ENCODE results near the gene FARP1.

FARP1 gene

DNA sequence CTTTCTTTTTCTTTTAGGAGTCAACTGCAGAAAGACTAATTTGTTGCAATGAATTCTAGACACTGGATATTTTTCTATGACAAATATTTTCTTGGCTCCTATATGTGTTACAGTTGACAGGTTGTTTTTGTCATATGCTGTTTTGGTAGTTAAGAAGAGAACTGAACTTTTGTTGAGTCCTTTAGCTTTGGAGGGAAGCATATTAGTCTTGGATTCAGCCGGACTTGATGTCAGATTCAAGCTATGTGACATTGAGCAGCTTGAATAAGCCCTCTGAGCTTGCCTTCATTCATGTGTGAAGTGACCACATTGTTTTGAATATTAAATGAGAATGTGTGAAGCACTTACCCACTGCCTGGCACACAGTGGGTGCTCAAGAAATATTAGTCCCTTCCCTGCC lies 216.0 kb downstream of the FARP1 start:
- no peaks in the 10 kb centered on the region for H3K79me2 ChIP-seq (ENCODE audit: insufficient read depth, low read depth)
- no peaks in the 10 kb centered on the region for H3K36me3 ChIP-seq (ENCODE audit: insufficient read depth)
- no peak overlapping the region for H3K4me3 ChIP-seq (IDR thresholded peaks at IDR 0.05; ENCODE audit: insufficient read depth, low read depth, low read length)
- no peak overlapping the region for H2AFZ ChIP-seq (ENCODE audit: low read depth)
- TF ChIP-seq, protein P1, sequence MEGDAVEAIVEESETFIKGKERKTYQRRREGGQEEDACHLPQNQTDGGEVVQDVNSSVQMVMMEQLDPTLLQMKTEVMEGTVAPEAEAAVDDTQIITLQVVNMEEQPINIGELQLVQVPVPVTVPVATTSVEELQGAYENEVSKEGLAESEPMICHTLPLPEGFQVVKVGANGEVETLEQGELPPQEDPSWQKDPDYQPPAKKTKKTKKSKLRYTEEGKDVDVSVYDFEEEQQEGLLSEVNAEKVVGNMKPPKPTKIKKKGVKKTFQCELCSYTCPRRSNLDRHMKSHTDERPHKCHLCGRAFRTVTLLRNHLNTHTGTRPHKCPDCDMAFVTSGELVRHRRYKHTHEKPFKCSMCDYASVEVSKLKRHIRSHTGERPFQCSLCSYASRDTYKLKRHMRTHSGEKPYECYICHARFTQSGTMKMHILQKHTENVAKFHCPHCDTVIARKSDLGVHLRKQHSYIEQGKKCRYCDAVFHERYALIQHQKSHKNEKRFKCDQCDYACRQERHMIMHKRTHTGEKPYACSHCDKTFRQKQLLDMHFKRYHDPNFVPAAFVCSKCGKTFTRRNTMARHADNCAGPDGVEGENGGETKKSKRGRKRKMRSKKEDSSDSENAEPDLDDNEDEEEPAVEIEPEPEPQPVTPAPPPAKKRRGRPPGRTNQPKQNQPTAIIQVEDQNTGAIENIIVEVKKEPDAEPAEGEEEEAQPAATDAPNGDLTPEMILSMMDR (conservative IDR thresholded peaks at IDR 0.05; ENCODE audit: low read depth, low read length), result no peak
- no peak overlapping the region for H3K27ac ChIP-seq
- no peaks in the 10 kb centered on the region for H4K20me1 ChIP-seq (ENCODE audit: insufficient read depth)
- no peaks in the 10 kb centered on the region for H3K27me3 ChIP-seq (ENCODE audit: insufficient read depth, low read depth)
- no peaks in the 10 kb centered on the region for H3K4me1 ChIP-seq (ENCODE audit: low read depth, poor library complexity, severe bottlenecking)
- no peak overlapping the region for H3K9ac ChIP-seq
- no peak overlapping the region for H3K4me2 ChIP-seq

DNA sequence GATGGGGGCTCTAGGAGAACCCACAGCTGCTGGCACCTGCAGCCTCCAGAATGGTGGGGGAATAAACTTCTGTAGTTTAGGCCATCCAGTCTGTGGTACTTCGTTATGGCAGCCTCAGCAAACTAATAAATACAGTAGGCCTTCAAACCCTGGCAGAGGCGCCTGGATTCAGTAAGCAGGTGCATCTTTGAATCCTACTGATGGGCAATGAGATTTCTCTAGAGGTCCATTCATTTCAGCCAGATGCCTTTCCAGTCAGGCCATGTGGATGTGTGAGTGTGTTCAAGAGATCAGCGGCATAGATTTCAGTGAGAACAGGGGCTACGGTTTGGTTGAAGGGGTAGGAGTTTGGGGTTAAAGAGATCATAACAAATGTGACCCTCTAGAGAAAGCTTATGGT lies 217.7 kb downstream of the FARP1 start:
- Histone ChIP-seq H3K4me3 (IDR thresholded peaks at IDR 0.05; ENCODE audit: insufficient read depth, low read depth, low read length) (no peak overlapping the region), H2AFZ (ENCODE audit: low read depth) (no peak overlapping the region), H3K79me2 (ENCODE audit: insufficient read depth, low read depth) (no peaks in the 10 kb centered on the region), H3K27ac (no peak overlapping the region), H3K4me1 (ENCODE audit: low read depth, poor library complexity, severe bottlenecking) (no peaks in the 10 kb centered on the region), H3K36me3 (ENCODE audit: insufficient read depth) (no peaks in the 10 kb centered on the region), H3K4me2 (no peak overlapping the region), H3K9ac (no peak overlapping the region), H3K27me3 (ENCODE audit: insufficient read depth, low read depth) (no peaks in the 10 kb centered on the region), H4K20me1 (ENCODE audit: insufficient read depth) (no peaks in the 10 kb centered on the region)
- TF ChIP-seq, protein P1 (conservative IDR thresholded peaks at IDR 0.05; ENCODE audit: low read depth, low read length), result no peak

DNA sequence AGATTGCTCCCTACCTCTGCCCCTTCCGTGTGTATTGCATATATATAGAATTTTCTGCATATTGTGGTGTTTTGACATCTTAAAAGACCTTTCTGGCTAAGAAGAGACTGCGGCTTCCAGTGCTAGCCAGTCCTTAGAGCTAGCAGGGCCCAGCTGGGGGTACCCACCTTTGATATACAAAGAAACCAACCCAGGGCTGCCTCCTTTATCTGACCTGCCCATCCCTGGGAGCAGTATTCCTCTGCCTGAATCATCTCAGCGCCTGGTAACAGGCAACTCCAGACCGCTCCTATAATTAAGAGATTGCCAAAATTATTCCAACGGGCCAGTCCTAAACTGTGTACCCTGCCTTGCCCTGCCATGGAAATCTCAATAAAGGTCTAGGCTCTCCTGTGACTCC lies 220.4 kb downstream of the FARP1 start:
- peaks cover 4% of the 10 kb centered on the region for H3K4me1 ChIP-seq (ENCODE audit: low read depth, poor library complexity, severe bottlenecking)
- H3K4me3 ChIP-seq (IDR thresholded peaks at IDR 0.05; ENCODE audit: insufficient read depth, low read depth, low read length), result no peak overlapping the region
- H3K79me2 ChIP-seq (ENCODE audit: insufficient read depth, low read depth), result no peaks in the 10 kb centered on the region
- H2AFZ ChIP-seq (ENCODE audit: low read depth), result no peak overlapping the region
- no peaks in the 10 kb centered on the region for H4K20me1 ChIP-seq (ENCODE audit: insufficient read depth)
- H3K36me3 ChIP-seq (ENCODE audit: insufficient read depth), result no peaks in the 10 kb centered on the region
- H3K4me2 ChIP-seq, result no peak overlapping the region
- TF ChIP-seq, protein P1 (conservative IDR thresholded peaks at IDR 0.05; ENCODE audit: low read depth, low read length), result no peak
- no peak overlapping the region for H3K27ac ChIP-seq
- H3K9ac ChIP-seq, result no peak overlapping the region
- no peaks in the 10 kb centered on the region for H3K27me3 ChIP-seq (ENCODE audit: insufficient read depth, low read depth)

DNA sequence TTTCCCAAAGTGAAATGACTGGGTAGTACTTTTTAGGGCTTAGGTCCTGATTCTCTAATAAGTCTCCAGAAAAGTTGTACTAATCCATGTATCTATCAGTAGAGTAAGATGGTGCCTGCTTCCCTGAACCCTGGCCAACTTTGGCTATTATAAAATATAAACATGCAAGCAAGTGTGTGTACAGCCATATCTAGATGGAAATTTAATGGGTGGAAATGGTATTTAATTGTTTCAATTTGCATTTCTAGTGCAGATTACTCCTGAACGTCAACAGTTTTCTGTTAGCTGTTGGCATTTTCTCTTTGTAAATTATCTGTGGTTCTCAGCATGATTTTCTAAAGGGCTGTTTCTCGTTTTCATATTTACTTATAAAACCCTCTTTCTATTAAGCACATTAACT lies 221.3 kb downstream of the FARP1 start:
- no peaks in the 10 kb centered on the region for H4K20me1 ChIP-seq (ENCODE audit: insufficient read depth)
- H3K4me3 ChIP-seq (IDR thresholded peaks at IDR 0.05; ENCODE audit: insufficient read depth, low read depth, low read length), result no peak overlapping the region
- H3K4me1 ChIP-seq (ENCODE audit: low read depth, poor library complexity, severe bottlenecking), result peaks cover 4% of the 10 kb centered on the region
- no peaks in the 10 kb centered on the region for H3K36me3 ChIP-seq (ENCODE audit: insufficient read depth)
- H3K27me3 ChIP-seq (ENCODE audit: insufficient read depth, low read depth), result no peaks in the 10 kb centered on the region
- no peak overlapping the region for H3K27ac ChIP-seq
- no peak overlapping the region for H2AFZ ChIP-seq (ENCODE audit: low read depth)
- H3K79me2 ChIP-seq (ENCODE audit: insufficient read depth, low read depth), result no peaks in the 10 kb centered on the region
- no peak overlapping the region for H3K4me2 ChIP-seq
- TF ChIP-seq, protein P1 (conservative IDR thresholded peaks at IDR 0.05; ENCODE audit: low read depth, low read length), result no peak
- no peak overlapping the region for H3K9ac ChIP-seq
